ENCODE data around the gene CLDN3. TPM values are rescaled to one million over a fixed set of nuclear protein-coding genes. Genes with fewer than 3 reads are reported as not detected.

Gene CLDN3
- total RNA-seq, 1 experiment from 2014 or later: not detected

DNA sequence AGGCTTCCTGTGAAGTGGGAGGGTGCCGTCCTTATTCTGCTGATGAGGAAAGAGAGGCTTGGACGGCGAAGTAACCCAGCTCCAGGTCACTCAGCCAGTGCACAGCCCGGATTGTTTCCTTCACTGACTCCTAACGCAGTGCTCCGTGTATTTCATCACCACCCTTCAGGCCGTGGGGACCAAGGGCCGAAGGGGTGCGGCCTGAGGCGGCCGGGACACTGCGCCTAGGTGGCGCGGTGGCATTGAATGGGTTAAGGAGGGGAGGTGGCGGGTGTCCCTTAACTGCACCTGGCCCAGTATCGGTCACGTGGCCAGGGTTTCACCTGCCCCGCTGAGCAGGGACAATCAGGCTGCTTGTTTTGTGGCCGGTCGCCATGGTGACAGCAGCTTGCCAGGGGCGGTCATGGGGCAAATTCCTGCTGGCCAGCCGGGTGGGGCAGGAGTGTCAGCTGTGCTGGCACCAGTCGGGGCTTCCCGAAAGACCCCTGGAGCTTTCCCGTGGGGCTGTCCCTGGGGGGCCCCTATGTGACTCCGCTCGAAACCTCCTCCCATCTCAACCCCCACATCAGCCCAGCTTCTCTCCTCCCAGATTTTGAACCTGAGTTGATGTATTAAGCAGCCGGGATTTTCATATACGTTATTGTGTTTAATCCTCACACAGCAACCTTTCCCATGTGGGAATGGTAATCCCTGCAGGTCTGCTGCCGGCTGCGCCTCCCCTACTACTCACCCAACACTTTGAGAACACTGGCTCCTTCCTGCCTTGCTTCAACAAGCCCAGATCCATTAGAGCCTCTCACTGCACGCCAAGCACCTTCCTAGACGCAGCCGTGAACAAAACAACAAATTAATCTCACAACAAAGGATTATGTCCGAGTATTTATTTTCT lies 27.1 kb downstream of the CLDN3 start:
- H3K27ac Mint-ChIP-seq (ENCODE audit: low read depth, unreplicated experiment): no peak overlapping the region
- no peaks in the 10 kb centered on the region for H3K27me3 Mint-ChIP-seq (ENCODE audit: insufficient read depth, unreplicated experiment)
- ChIA-PET POLR2A (no interaction called here), CTCF (interaction anchor here (1.1 to 1.2 kb wide), 2 partner anchors 13 to 136 kb away, joined by 3 read pairs; no protein-coding TSS in a partner anchor)
- intact Hi-C loops (cut with micrococcal nuclease): loop anchor here (10.0 kb wide), 1 partner anchor 62 kb away; no protein-coding TSS in a partner anchor
- H3K36me3 Mint-ChIP-seq (ENCODE audit: insufficient read depth, unreplicated experiment): no peaks in the 10 kb centered on the region
- H3K9me3 Mint-ChIP-seq (ENCODE audit: unreplicated experiment): no peaks in the 10 kb centered on the region
- no peak for DNase-seq (ENCODE audit: unreplicated experiment)
- H3K4me3 Mint-ChIP-seq (ENCODE audit: unreplicated experiment): no peak overlapping the region
- peaks cover 2% of the 10 kb centered on the region for H3K4me1 Mint-ChIP-seq (ENCODE audit: insufficient read depth, unreplicated experiment)
- no TSS peak for BruUV-seq (replicated peaks)
- TF ChIP-seq, protein P1, sequence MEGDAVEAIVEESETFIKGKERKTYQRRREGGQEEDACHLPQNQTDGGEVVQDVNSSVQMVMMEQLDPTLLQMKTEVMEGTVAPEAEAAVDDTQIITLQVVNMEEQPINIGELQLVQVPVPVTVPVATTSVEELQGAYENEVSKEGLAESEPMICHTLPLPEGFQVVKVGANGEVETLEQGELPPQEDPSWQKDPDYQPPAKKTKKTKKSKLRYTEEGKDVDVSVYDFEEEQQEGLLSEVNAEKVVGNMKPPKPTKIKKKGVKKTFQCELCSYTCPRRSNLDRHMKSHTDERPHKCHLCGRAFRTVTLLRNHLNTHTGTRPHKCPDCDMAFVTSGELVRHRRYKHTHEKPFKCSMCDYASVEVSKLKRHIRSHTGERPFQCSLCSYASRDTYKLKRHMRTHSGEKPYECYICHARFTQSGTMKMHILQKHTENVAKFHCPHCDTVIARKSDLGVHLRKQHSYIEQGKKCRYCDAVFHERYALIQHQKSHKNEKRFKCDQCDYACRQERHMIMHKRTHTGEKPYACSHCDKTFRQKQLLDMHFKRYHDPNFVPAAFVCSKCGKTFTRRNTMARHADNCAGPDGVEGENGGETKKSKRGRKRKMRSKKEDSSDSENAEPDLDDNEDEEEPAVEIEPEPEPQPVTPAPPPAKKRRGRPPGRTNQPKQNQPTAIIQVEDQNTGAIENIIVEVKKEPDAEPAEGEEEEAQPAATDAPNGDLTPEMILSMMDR (IDR thresholded peaks at IDR 0.05; ENCODE audit: unreplicated experiment): no peak

DNA sequence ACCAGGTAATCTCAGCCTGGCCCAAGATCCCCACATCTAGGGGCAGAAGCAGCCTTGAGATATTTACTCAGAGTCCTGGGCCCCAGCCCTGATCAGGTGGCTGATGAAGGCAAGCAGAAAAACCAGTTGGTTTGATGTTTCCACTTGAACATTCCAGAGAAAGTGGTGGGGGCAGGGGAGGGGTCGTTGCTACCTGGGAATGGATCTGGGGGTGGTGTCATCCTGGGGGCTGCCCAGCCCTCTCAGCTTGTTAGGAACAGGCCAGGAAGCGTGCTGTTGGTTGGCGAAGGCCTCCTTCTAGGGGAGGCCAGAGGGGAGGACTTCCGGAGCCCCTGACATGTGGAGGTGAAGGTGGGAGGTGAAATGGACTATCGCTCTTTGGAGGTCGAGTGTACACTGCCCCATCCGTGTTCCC lies 27.7 kb downstream of the CLDN3 start:
- DNase-seq (ENCODE audit: unreplicated experiment): no peak
- Mint-ChIP-seq H3K36me3 (ENCODE audit: insufficient read depth, unreplicated experiment) (peaks cover under 1% of the 10 kb centered on the region), H3K4me3 (ENCODE audit: unreplicated experiment) (no peak overlapping the region), H3K27me3 (ENCODE audit: insufficient read depth, unreplicated experiment) (no peaks in the 10 kb centered on the region), H3K9me3 (ENCODE audit: unreplicated experiment) (no peaks in the 10 kb centered on the region), H3K27ac (ENCODE audit: low read depth, unreplicated experiment) (no peak overlapping the region), H3K4me1 (ENCODE audit: insufficient read depth, unreplicated experiment) (peaks cover 5% of the 10 kb centered on the region)
- TF ChIP-seq, protein P1 (IDR thresholded peaks at IDR 0.05; ENCODE audit: unreplicated experiment): no peak
- POLR2A ChIA-PET: no interaction called here
- CTCF ChIA-PET: interaction anchor here (0.6 kb wide), 1 partner anchor 130 kb away, joined by 3 read pairs; no protein-coding TSS in a partner anchor
- intact Hi-C loops (cut with micrococcal nuclease): loop anchor here (10.0 kb wide), 1 partner anchor 62 kb away; no protein-coding TSS in a partner anchor
- BruUV-seq (replicated peaks): no TSS peak

DNA sequence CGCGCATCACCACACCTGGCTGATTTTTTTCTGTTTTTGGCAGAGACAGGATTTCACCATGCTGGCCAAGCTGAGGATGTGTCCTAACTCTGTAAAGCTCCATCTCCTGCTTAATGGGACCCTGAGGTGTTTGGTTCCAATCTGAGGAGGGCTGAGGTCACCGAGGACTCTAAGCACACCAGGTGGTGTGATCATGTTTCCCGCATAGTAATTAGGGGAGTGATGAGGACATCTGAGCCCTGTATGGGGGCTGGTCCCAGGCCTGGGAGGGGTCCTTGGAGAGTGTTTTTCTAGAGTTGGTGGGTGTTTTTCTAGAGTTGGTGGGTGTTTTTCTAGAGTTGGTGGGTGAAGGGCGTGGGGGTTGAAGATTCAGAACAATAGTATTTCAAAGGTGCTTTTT lies 28.5 kb downstream of the CLDN3 start:
- TF ChIP-seq, protein P1 (IDR thresholded peaks at IDR 0.05; ENCODE audit: unreplicated experiment): no peak
- Mint-ChIP-seq H3K4me3 (ENCODE audit: unreplicated experiment) (no peak overlapping the region), H3K9me3 (ENCODE audit: unreplicated experiment) (no peaks in the 10 kb centered on the region), H3K27me3 (ENCODE audit: insufficient read depth, unreplicated experiment) (no peaks in the 10 kb centered on the region), H3K27ac (ENCODE audit: low read depth, unreplicated experiment) (no peak overlapping the region), H3K36me3 (ENCODE audit: insufficient read depth, unreplicated experiment) (peaks cover 8% of the 10 kb centered on the region), H3K4me1 (ENCODE audit: insufficient read depth, unreplicated experiment) (peaks cover 5% of the 10 kb centered on the region)
- CTCF ChIA-PET: interaction anchor here (1.4 to 5.0 kb wide), 2 partner anchors 102 to 114 kb away, joined by 5 to 35 read pairs; no protein-coding TSS in a partner anchor
- intact Hi-C loops (cut with micrococcal nuclease): loop anchor here (10.0 kb wide), 1 partner anchor 63 kb away; no protein-coding TSS in a partner anchor
- BruUV-seq (replicated peaks): no TSS peak
- DNase-seq (ENCODE audit: unreplicated experiment): no peak
- POLR2A ChIA-PET: no interaction called here

DNA sequence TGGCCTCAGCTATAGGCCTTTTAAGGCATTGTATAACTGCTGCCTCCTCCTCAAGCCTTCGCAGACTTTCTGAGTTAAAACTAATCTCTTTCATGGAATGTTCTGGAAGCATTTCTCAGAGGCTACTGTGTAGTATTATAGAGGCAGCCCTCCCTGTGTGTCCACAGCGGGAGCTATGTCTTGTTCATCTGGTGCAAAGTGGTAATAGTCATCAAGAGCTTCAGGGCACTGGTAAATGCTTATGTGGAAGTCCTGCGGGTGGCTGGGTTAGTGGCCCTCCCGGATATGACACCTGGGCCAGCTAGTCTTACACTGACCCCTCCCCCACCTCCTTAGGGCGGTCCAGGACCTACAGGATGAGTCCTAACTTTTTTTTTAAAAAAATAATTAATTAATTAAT lies 29.3 kb downstream of the CLDN3 start:
- intact Hi-C loops (cut with micrococcal nuclease): loop anchor here (10.0 kb wide), 1 partner anchor 64 kb away; no protein-coding TSS in a partner anchor
- no TSS peak for BruUV-seq (replicated peaks)
- TF ChIP-seq, protein P1 (IDR thresholded peaks at IDR 0.05; ENCODE audit: unreplicated experiment): no peak
- ChIA-PET POLR2A (interaction anchor here (0.6 kb wide), 1 partner anchor 68 kb away, joined by 3 read pairs; no protein-coding TSS in a partner anchor), CTCF (interaction anchor here (0.6 to 5.0 kb wide), 5 partner anchors 64 to 222 kb away, joined by 3 to 35 read pairs (median 4); no protein-coding TSS in a partner anchor)
- no peaks in the 10 kb centered on the region for H3K9me3 Mint-ChIP-seq (ENCODE audit: unreplicated experiment)
- H3K4me1 Mint-ChIP-seq (ENCODE audit: insufficient read depth, unreplicated experiment): peaks cover 5% of the 10 kb centered on the region
- H3K27me3 Mint-ChIP-seq (ENCODE audit: insufficient read depth, unreplicated experiment): no peaks in the 10 kb centered on the region
- no peak overlapping the region for H3K27ac Mint-ChIP-seq (ENCODE audit: low read depth, unreplicated experiment)
- DNase-seq (ENCODE audit: unreplicated experiment): no peak
- H3K4me3 Mint-ChIP-seq (ENCODE audit: unreplicated experiment): peak overlapping the region; percentile 46
- peaks cover 14% of the 10 kb centered on the region for H3K36me3 Mint-ChIP-seq (ENCODE audit: insufficient read depth, unreplicated experiment)

All from MCF 10A (cell line).